NCI-H345 treated with DMSO at 0.1 percent for 48 hours (cell line): Measurements from ENCODE around the gene RAMACL.

ENCODE experiments used
- DNase-seq: peaks from one replicate; lab custom pipeline; 2025; ENCODE audit not compliant: unreplicated experiment; lab: John Stamatoyannopoulos, UW

RAMACL gene

GRCh38 chr6:166534658-166535406, 51.6 kb downstream of the RAMACL start:
- DNase-seq: no peak

GRCh38 chr6:166533205-166533824, 53.2 kb downstream of the RAMACL start:
- no peak for DNase-seq
